ENCODE results near the gene RIPOR2. TPM values are rescaled to one million over a fixed set of nuclear protein-coding genes. Genes with fewer than 3 reads are reported as not detected.

The RIPOR2 gene
- total and polyA plus RNA-seq, 2 donors from 2014 or later, result 1.7 to 24.2 TPM

DNA sequence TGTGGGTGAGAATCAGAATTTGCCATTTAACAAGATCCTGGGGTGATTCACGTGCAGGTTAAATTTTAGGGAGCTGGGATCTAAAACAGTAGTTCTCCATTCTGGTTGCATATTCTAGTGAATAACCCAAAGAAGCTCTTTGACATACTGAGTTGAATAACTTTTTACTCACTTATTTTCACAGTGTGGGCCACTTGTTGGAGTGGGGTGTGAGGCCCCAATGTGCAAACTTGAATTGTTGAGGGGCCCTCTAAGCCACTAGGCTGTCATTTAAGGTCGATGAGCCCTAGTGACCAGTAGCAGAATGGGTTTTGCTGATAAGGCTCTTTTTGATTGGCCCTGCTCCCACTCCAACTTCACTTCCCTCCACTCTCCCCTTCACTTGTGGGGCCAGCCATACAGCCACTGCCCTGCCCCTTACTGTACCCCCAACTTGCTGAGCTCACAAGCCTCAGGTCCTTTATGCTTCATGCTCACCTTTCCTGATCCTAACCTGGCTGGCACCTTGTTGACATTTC lies 33.6 kb upstream of the RIPOR2 start:
- no peaks in the 10 kb centered on the region for H3K36me3 ChIP-seq (ENCODE audit: control insufficient read depth in 2 of 3, insufficient read depth in 3 of 3, low read length in 3 of 3)
- no peak for DNase-seq
- TF ChIP-seq, protein P1, sequence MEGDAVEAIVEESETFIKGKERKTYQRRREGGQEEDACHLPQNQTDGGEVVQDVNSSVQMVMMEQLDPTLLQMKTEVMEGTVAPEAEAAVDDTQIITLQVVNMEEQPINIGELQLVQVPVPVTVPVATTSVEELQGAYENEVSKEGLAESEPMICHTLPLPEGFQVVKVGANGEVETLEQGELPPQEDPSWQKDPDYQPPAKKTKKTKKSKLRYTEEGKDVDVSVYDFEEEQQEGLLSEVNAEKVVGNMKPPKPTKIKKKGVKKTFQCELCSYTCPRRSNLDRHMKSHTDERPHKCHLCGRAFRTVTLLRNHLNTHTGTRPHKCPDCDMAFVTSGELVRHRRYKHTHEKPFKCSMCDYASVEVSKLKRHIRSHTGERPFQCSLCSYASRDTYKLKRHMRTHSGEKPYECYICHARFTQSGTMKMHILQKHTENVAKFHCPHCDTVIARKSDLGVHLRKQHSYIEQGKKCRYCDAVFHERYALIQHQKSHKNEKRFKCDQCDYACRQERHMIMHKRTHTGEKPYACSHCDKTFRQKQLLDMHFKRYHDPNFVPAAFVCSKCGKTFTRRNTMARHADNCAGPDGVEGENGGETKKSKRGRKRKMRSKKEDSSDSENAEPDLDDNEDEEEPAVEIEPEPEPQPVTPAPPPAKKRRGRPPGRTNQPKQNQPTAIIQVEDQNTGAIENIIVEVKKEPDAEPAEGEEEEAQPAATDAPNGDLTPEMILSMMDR (IDR thresholded peaks at IDR 0.05; ENCODE audit: borderline replicate concordance, extremely low read depth, insufficient read depth), result no peak
- H3K9ac ChIP-seq (ENCODE audit: low read length in 3 of 3), result no peak overlapping the region
- no peak for FAIRE-seq
- H3K27ac ChIP-seq (ENCODE audit: low read depth in 2 of 2, low read length in 2 of 2), result no peak overlapping the region
- H3K4me3 ChIP-seq (ENCODE audit: low read length in 3 of 3), result no peak overlapping the region
- no peaks in the 10 kb centered on the region for H3K27me3 ChIP-seq (ENCODE audit: control insufficient read depth, insufficient read depth, low read length)
- no peaks in the 10 kb centered on the region for H3K4me1 ChIP-seq (ENCODE audit: control insufficient read depth in 2 of 3, insufficient read depth in 2 of 3, low read depth in 1 of 3, low read length in 3 of 3)
- intact Hi-C loops (cut with DNase I), result no loop called here
- H3K9me3 ChIP-seq (ENCODE audit: control insufficient read depth in 2 of 3, insufficient read depth in 1 of 3, low read length in 3 of 3), result no peaks in the 10 kb centered on the region

DNA sequence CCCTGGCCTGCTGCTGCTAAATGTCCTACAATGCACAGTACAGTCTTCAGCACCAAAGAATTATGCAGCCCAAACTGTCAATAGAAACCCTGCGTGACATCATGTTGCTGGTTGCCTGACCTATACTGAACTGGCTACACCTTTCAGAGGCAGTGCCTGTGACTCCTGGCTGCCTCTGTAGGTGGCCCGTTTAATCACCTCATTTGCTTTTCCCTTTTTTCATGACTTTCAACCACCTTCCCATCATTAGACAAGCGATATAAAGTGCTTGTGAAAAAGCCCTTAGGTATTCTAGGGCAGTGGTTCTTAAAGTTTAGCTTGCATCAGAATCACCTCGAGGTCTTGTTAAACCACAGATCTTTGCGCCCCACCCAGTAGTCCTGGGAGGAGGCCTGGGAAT lies 33.0 kb upstream of the RIPOR2 start:
- TF ChIP-seq, protein P1 (IDR thresholded peaks at IDR 0.05; ENCODE audit: borderline replicate concordance, extremely low read depth, insufficient read depth), result no peak
- H3K27ac ChIP-seq (ENCODE audit: low read depth in 2 of 2, low read length in 2 of 2), result no peak overlapping the region
- H3K9me3 ChIP-seq (ENCODE audit: control insufficient read depth in 2 of 3, insufficient read depth in 1 of 3, low read length in 3 of 3), result no peaks in the 10 kb centered on the region
- no peaks in the 10 kb centered on the region for H3K27me3 ChIP-seq (ENCODE audit: control insufficient read depth, insufficient read depth, low read length)
- no peak overlapping the region for H3K4me3 ChIP-seq (ENCODE audit: low read length in 3 of 3)
- H3K4me1 ChIP-seq (ENCODE audit: control insufficient read depth in 2 of 3, insufficient read depth in 2 of 3, low read depth in 1 of 3, low read length in 3 of 3), result no peaks in the 10 kb centered on the region
- intact Hi-C loops (cut with DNase I), result no loop called here
- no peak overlapping the region for H3K9ac ChIP-seq (ENCODE audit: low read length in 3 of 3)
- no peaks in the 10 kb centered on the region for H3K36me3 ChIP-seq (ENCODE audit: control insufficient read depth in 2 of 3, insufficient read depth in 3 of 3, low read length in 3 of 3)
- no peak for DNase-seq
- FAIRE-seq, result no peak

DNA sequence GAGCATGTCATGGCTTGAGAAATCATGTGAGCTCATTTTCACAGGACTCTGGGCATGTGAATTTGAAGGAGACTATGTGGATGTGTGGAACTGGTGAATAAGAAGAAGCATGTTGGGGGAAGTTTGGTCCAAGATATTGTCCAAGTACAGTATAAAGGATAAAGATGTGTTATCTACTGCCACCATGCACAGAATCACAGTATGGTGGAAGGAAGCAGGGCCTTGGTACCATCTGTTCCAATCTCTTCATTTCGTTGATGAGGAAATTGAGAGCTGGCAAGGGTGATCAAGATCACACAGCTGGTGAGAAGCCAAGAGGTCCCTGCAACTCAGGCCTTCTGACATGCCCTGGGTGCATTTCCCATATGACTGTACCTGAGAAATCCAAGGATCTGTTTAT lies 31.5 kb upstream of the RIPOR2 start:
- no peak for DNase-seq
- no peaks in the 10 kb centered on the region for H3K4me1 ChIP-seq (ENCODE audit: control insufficient read depth in 2 of 3, insufficient read depth in 2 of 3, low read depth in 1 of 3, low read length in 3 of 3)
- FAIRE-seq, result no peak
- H3K36me3 ChIP-seq (ENCODE audit: control insufficient read depth in 2 of 3, insufficient read depth in 3 of 3, low read length in 3 of 3), result no peaks in the 10 kb centered on the region
- TF ChIP-seq, protein P1 (IDR thresholded peaks at IDR 0.05; ENCODE audit: borderline replicate concordance, extremely low read depth, insufficient read depth), result no peak
- intact Hi-C loops (cut with DNase I), result no loop called here
- H3K27me3 ChIP-seq (ENCODE audit: control insufficient read depth, insufficient read depth, low read length), result no peaks in the 10 kb centered on the region
- no peak overlapping the region for H3K27ac ChIP-seq (ENCODE audit: low read depth in 2 of 2, low read length in 2 of 2)
- H3K4me3 ChIP-seq (ENCODE audit: low read length in 3 of 3), result no peak overlapping the region
- H3K9ac ChIP-seq (ENCODE audit: low read length in 3 of 3), result no peak overlapping the region
- H3K9me3 ChIP-seq (ENCODE audit: control insufficient read depth in 2 of 3, insufficient read depth in 1 of 3, low read length in 3 of 3), result no peaks in the 10 kb centered on the region

DNA sequence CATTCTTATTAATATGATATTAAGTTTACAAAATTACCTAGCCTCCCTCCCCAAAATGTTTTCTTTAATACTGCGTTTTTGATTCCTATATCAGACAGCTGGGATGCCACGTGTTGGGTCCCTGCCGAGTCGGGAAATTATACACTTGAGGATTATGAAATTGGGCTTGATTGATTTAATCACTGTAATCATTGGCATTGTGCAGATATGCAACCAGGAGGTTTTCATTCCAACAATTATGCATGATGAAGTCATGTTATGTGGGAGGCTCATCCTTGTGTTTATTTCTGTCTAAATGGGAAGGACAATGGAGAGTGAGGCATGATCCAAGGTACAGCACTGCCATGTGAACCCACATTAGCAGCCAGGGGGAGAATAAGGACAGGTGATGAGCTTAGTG lies 30.6 kb upstream of the RIPOR2 start:
- no peak for DNase-seq
- no peaks in the 10 kb centered on the region for H3K4me1 ChIP-seq (ENCODE audit: control insufficient read depth in 2 of 3, insufficient read depth in 2 of 3, low read depth in 1 of 3, low read length in 3 of 3)
- TF ChIP-seq, protein P1 (IDR thresholded peaks at IDR 0.05; ENCODE audit: borderline replicate concordance, extremely low read depth, insufficient read depth), result no peak

More for the DNA sequence above, 30.6 kb upstream of the RIPOR2 start:
- FAIRE-seq, result no peak
- Histone ChIP-seq H3K4me3 (ENCODE audit: low read length in 3 of 3) (no peak overlapping the region), H3K9me3 (ENCODE audit: control insufficient read depth in 2 of 3, insufficient read depth in 1 of 3, low read length in 3 of 3) (no peaks in the 10 kb centered on the region), H3K27me3 (ENCODE audit: control insufficient read depth, insufficient read depth, low read length) (no peaks in the 10 kb centered on the region), H3K9ac (ENCODE audit: low read length in 3 of 3) (no peak overlapping the region), H3K36me3 (ENCODE audit: control insufficient read depth in 2 of 3, insufficient read depth in 3 of 3, low read length in 3 of 3) (no peaks in the 10 kb centered on the region), H3K27ac (ENCODE audit: low read depth in 2 of 2, low read length in 2 of 2) (no peak overlapping the region)
- intact Hi-C loops (cut with DNase I), result no loop called here
